Left lung (tissue), 10 donors: ENCODE data around the gene HS6ST1. TPM values are rescaled to one million over a fixed set of nuclear protein-coding genes. Genes with fewer than 3 reads are reported as not detected.

ENCODE experiments used
- ATAC-seq: fragments of 200-7000 bp; cut with Tn5 transposase; one replicate; pipeline ENCODE4 v1.9.1; 2020; ENCODE audit warnings: moderate library complexity
- DNase-seq, 4 donors: peaks; one replicate each; pipeline ENCODE4 v3.0.0-alpha.2; 2013 to 2020
- H3K27ac ChIP-seq, 2 donors: fragments of 200-600 bp; sonication (generic) in 1 of 2; one replicate each; pipeline versions ENCODE4 v1.5.0 to v1.8.0; 2020 to 2021
- H3K27me3 ChIP-seq, 2 donors: fragments of 200-600 bp; sonication (generic) in 1 of 2; one replicate each; pipeline versions ENCODE4 v1.5.0 to v1.8.0; 2020 to 2021
- H3K36me3 ChIP-seq, 2 donors: fragments of 200-600 bp; sonication (generic) in 1 of 2; one replicate each; pipeline versions ENCODE4 v1.5.0 to v1.8.0; 2020 to 2021
- H3K4me1 ChIP-seq, 2 donors: fragments of 200-600 bp; one replicate each; pipeline ENCODE4 v1.8.0; 2021
- H3K4me3 ChIP-seq, 2 donors: fragments of 200-600 bp; sonication (generic) in 1 of 2; one replicate each; pipeline versions ENCODE4 v1.5.0 to v1.8.0; 2020 to 2021; ENCODE audit warnings: mild to moderate bottlenecking in 1 of 2
- H3K9me3 ChIP-seq, 2 donors: fragments of 200-600 bp; sonication (generic) in 1 of 2; one replicate each; pipeline versions ENCODE4 v1.5.0 to v1.8.0; 2020 to 2021
- intact Hi-C, 2 donors: fragments of 100-400 bp; cut with DNase I; formaldehyde crosslinking; loops; one replicate each; pipeline versions ENCODE4 v1.11.2 to v1.14.2; 2022
- polyA plus RNA-seq, 6 donors: library from polyadenylated mRNA; unstranded; fragments of 120-200 nt; gene quantifications; one replicate each; pipeline ENCODE4 v1.2.1, GENCODE V29; 2013; ENCODE audit not compliant: insufficient read length in 6 of 6
- total RNA-seq, 2 donors: library from RNA; stranded (reverse); fragmentation: NEBNext Ultra II Directional; extraction: Animal tissue kit (Norgen Biotek cat#: 25700); gene quantifications; one replicate each; pipeline ENCODE4 v1.2.1, GENCODE V29; 2021
- TF ChIP-seq, protein P1 (sequence below), 2 donors: fragments of 200-600 bp; sonication (generic) in 1 of 2; IDR thresholded peaks; one replicate each; pipeline versions ENCODE4 v1.5.0 to v1.8.0; 2021; ENCODE audit warnings: antibody characterized with exemption in 2 of 2
- donor health status: DM: no; HTN: yes; CAD: no.
- donor health status: DM: no; HTN: no; CAD: no.

HS6ST1 gene
- total and polyA plus RNA-seq, 8 donors: 29.3 to 46.4 (median 37.2) TPM

DNA sequence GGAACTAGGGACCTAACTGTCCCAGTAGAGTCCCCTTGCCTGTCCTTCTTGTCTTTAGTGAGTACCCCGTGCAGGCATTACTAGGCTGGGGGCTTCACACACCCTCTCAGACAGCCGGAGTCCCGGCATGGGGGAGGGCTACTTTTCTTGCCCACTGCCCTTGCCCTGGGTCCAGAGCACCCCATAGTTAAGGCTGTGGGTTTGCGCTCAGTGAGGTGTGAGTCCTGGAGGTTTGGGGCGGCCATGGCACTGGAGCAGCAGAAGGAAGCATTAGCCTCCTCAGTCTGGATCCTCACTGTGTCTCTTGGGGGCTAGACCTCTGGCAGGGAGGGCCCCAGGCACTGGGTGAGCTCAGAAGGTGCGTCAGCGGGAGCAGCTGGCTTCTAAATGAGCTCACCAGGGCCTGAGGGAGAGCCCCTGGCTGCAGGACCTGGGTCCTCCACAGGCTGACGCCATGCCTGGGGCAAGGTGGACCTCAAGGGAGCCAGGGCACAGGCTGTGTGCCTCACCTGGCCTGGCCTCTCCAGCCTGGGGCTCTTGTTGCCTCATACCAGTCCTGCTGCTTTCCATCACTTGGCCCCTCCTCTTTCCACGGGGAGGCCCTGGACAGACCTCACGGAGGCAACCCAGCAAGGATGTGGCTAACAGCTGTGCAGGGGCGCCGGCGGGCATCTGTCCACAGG, 27.4 kb downstream of the HS6ST1 start:
- intact Hi-C loops: no loop called here
- TF ChIP-seq, protein P1, sequence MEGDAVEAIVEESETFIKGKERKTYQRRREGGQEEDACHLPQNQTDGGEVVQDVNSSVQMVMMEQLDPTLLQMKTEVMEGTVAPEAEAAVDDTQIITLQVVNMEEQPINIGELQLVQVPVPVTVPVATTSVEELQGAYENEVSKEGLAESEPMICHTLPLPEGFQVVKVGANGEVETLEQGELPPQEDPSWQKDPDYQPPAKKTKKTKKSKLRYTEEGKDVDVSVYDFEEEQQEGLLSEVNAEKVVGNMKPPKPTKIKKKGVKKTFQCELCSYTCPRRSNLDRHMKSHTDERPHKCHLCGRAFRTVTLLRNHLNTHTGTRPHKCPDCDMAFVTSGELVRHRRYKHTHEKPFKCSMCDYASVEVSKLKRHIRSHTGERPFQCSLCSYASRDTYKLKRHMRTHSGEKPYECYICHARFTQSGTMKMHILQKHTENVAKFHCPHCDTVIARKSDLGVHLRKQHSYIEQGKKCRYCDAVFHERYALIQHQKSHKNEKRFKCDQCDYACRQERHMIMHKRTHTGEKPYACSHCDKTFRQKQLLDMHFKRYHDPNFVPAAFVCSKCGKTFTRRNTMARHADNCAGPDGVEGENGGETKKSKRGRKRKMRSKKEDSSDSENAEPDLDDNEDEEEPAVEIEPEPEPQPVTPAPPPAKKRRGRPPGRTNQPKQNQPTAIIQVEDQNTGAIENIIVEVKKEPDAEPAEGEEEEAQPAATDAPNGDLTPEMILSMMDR (IDR thresholded peaks at IDR 0.05): no peak
- Histone ChIP-seq H3K36me3 (no peaks in the 10 kb centered on the region), H3K27me3 (no peaks in the 10 kb centered on the region), H3K4me1 (peaks cover 0 to 3% of the 10 kb centered on the region in 2 donors), H3K9me3 (no peaks in the 10 kb centered on the region), H3K27ac (no peak overlapping the region), H3K4me3 (no peak overlapping the region)
- ATAC-seq (no peak), DNase-seq (peak in 1 of 4 donors; percentile 54)

GRCh38 chr2:128290356-128290755, 28.3 kb downstream of the HS6ST1 start:
- Histone ChIP-seq H3K4me1 (peaks cover 0 to 3% of the 10 kb centered on the region in 2 donors), H3K36me3 (no peaks in the 10 kb centered on the region), H3K4me3 (no peak overlapping the region), H3K27ac (no peak overlapping the region), H3K9me3 (no peaks in the 10 kb centered on the region), H3K27me3 (no peaks in the 10 kb centered on the region)
- TF ChIP-seq, protein P1 (IDR thresholded peaks at IDR 0.05): no peak
- no peak for DNase-seq
- ATAC-seq: no peak
- intact Hi-C loops: no loop called here

DNA sequence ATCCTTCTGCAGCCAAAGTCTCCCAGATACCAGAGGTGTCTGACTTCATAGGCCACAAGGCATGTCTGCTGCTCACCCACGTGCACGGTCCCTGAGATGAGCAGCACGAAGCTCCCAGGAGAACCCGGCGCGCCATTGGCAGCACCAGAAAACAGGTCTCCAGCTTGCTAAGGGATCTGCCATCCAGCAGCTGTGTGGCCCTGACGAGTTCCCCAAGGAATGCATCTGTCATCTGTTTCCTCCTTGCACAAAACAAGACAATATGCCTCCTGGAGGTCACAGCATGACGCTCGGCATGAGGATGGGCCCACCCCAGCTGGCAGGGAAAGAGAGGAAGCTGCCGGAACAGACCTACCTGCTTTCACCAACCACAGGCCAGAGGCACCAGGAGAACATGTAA, 29.2 kb downstream of the HS6ST1 start:
- no peaks in the 10 kb centered on the region for H3K36me3 ChIP-seq
- H3K4me3 ChIP-seq: no peak overlapping the region
- intact Hi-C loops: no loop called here
- H3K27me3 ChIP-seq: no peaks in the 10 kb centered on the region
- DNase-seq (peak in 1 of 4 donors; percentile 55), ATAC-seq (no peak)
- no peaks in the 10 kb centered on the region for H3K9me3 ChIP-seq
- peaks cover 0 to 3% of the 10 kb centered on the region in 2 donors for H3K4me1 ChIP-seq
- H3K27ac ChIP-seq: no peak overlapping the region
- TF ChIP-seq, protein P1 (IDR thresholded peaks at IDR 0.05): no peak

GRCh38 chr2:128288781-128289180, 29.9 kb downstream of the HS6ST1 start:
- peak in 1 of 4 donors; percentile 67 for DNase-seq
- Histone ChIP-seq H3K27me3 (no peaks in the 10 kb centered on the region), H3K4me3 (no peak overlapping the region), H3K27ac (no peak overlapping the region), H3K4me1 (peaks cover 0 to 3% of the 10 kb centered on the region in 2 donors), H3K36me3 (no peaks in the 10 kb centered on the region), H3K9me3 (no peaks in the 10 kb centered on the region)
- no peak for ATAC-seq
- intact Hi-C loops: no loop called here
- TF ChIP-seq, protein P1 (IDR thresholded peaks at IDR 0.05): no peak

GRCh38 chr2:128287780-128288735, 30.6 kb downstream of the HS6ST1 start:
- Histone ChIP-seq H3K9me3 (no peaks in the 10 kb centered on the region), H3K4me1 (peaks cover 0 to 6% of the 10 kb centered on the region in 2 donors), H3K27me3 (no peaks in the 10 kb centered on the region), H3K36me3 (no peaks in the 10 kb centered on the region), H3K4me3 (no peak overlapping the region), H3K27ac (no peak overlapping the region)
- no peak for DNase-seq
- no peak for ATAC-seq
- intact Hi-C loops: no loop called here
- TF ChIP-seq, protein P1 (IDR thresholded peaks at IDR 0.05): no peak
